Activated naive CD4-positive, alpha-beta T cell treated with anti-CD3 and anti-CD28 coated beads, Interleukin-2, amount 50 U/mL, for 72 hours (primary cell): ENCODE measurements around the gene A4GNT. TPM values are rescaled to one million over a fixed set of nuclear protein-coding genes. Genes with fewer than 3 reads are reported as not detected.
"Not testable (repeated sequence)": the region's sequence is repeated elsewhere in the genome, so short reads cannot be mapped to it uniquely, and the experiment has no call there.

Source experiments
- ATAC-seq, 2 donors: fragments of 150-1000 bp; cut with Tn5 transposase; 2 replicates each; pipeline ENCODE4 v1.10.0; 2021; ENCODE audit warnings: mild to moderate bottlenecking in 2 of 2, moderate library complexity in 2 of 2
- DNase-seq, 2 donors: peaks; one replicate each; pipeline ENCODE4 v3.0.0; 2021 to 2022; ENCODE audit warnings: low spot score in 2 of 2
- H3K27ac Mint-ChIP-seq, 2 donors: one replicate each; pipeline ENCODE4 v1.8.0; 2022; ENCODE audit warnings: mild to moderate bottlenecking in 2 of 2, mixed read lengths in 2 of 2
- H3K36me3 Mint-ChIP-seq, 2 donors: one replicate each; pipeline ENCODE4 v1.8.0; 2022; ENCODE audit warnings: mixed read lengths in 2 of 2
- H3K9me3 Mint-ChIP-seq, 2 donors: one replicate each; pipeline ENCODE4 v1.8.0; 2022; ENCODE audit warnings: mixed read lengths in 2 of 2
- total RNA-seq, 2 donors: library from RNA; stranded (reverse); gene quantifications; one replicate each; pipeline ENCODE4 v1.2.3, GENCODE V29; 2022

The A4GNT gene
- total RNA-seq, 2 donors from 2014 or later, result not detected

DNA sequence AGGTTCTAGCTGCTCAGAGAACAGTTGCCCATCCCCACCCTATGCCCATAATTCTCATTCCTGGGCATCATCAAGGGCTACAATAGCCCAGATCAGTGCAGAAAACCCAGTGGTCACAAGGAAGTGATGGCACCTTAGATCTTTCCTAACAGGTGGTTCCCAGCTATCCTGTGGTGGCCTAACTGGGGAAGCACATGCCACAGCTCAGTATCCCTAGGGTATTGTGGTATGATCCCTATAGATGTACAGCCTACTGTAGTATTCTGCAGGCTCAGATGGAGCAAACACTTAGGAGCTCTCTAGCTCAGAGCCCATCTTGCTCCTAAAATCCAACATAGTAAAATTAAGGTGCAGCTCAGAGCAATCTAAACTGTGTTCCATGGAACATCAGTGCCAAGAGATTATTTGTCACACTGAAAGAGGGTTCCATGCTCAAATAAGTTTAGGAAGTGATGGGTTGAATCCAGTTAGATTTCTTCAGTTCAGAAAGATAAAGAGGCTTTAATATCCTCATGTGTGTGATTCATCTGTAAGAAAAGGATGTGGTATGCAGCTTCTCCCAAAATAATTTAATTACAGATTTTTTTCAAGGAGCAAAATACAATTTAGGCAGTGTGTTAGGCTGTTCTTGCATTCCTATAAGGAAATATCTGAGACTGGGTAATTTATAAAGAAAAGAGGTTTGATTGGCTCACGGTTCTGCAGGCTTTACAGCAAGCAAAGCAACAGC is 4.4 kb downstream of the A4GNT start:
- DNase-seq, result no peak
- no peaks in the 10 kb centered on the region for H3K9me3 Mint-ChIP-seq
- ATAC-seq, result no peak
- H3K36me3 Mint-ChIP-seq, result no peaks in the 10 kb centered on the region
- no peak overlapping the region for H3K27ac Mint-ChIP-seq

GRCh38 chr3:138125548-138126221 is 6.5 kb downstream of the A4GNT start:
- Mint-ChIP-seq H3K27ac (no peak overlapping the region), H3K9me3 (no peaks in the 10 kb centered on the region), H3K36me3 (no peaks in the 10 kb centered on the region)
- no peak for DNase-seq
- no peak for ATAC-seq

DNA sequence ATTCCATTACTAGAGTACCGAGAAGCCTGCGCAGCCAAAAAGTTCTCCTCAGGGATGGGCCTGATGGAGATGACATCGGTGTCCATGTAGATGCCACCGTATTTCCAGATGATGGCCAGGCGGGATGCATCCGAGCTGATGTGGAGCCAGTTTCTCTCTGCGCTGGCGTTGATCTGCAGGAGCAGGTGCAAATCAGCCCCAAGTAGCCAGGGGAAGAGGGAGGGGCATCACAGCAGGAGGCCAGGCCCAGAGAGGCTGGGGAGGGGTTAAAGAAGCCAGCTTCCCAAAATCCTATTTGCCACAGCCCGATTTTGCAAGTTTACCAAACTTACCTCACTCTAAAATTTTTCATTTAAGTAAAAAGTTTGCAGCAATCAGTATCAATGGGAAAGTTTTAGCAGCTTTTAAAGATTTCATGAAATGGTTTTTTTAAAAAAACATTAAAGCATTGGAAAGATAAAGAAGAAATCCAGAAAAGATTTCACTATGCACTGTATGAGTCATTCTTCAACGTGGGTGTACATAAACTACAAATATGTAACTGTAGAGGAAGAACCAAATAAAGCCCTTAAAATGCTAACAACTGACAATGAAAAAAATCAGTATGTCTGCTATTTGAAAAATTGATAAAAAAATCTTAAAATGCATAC is 7.4 kb downstream of the A4GNT start:
- no peak for DNase-seq
- no peaks in the 10 kb centered on the region for H3K9me3 Mint-ChIP-seq
- H3K27ac Mint-ChIP-seq, result no peak overlapping the region
- no peaks in the 10 kb centered on the region for H3K36me3 Mint-ChIP-seq
- ATAC-seq, result peak in 1 of 2 donors; percentile 51

DNA sequence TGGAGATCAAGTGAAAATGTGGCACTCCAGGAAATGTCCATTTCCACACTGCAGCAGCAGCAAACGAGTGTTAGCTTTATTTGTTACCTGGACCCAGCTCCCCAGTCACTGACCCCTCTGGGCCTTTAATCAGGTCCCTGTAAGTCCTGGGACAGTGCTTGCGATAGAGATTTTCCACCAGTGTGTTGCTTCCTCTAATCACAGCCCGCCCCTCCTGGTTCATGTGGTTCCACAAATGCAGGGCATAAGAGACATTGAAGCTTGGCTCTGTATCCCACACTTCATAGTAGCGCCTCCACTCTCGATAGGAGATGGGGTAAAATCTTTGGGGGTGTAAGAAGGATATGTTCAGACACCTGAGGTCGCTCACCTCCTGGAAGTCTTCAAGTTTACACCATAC is 8.0 kb downstream of the A4GNT start:
- Mint-ChIP-seq H3K36me3 (no peaks in the 10 kb centered on the region), H3K9me3 (no peaks in the 10 kb centered on the region), H3K27ac (no peak overlapping the region)
- DNase-seq (no peak), ATAC-seq (no peak)

DNA sequence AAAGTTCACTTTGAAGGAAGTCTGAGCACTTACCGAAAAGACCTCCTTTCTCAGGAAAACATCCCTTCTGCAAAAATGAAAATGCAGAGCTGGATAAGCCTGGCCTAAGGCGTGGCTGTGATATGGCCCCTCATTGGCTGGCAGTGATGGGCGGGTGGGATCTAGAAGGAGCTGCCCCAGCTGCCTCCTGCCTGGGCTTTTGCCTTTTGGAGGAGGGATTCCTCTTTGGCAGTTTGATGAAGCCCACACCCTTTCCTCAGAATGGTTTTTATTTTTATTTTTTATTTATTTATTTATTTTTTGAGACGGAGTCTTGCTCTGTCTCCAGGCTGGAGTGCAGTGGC is 12.8 kb downstream of the A4GNT start:
- no peaks in the 10 kb centered on the region for H3K36me3 Mint-ChIP-seq
- ATAC-seq (no peak), DNase-seq (no peak)
- H3K9me3 Mint-ChIP-seq, result no peaks in the 10 kb centered on the region
- no peak overlapping the region for H3K27ac Mint-ChIP-seq

DNA sequence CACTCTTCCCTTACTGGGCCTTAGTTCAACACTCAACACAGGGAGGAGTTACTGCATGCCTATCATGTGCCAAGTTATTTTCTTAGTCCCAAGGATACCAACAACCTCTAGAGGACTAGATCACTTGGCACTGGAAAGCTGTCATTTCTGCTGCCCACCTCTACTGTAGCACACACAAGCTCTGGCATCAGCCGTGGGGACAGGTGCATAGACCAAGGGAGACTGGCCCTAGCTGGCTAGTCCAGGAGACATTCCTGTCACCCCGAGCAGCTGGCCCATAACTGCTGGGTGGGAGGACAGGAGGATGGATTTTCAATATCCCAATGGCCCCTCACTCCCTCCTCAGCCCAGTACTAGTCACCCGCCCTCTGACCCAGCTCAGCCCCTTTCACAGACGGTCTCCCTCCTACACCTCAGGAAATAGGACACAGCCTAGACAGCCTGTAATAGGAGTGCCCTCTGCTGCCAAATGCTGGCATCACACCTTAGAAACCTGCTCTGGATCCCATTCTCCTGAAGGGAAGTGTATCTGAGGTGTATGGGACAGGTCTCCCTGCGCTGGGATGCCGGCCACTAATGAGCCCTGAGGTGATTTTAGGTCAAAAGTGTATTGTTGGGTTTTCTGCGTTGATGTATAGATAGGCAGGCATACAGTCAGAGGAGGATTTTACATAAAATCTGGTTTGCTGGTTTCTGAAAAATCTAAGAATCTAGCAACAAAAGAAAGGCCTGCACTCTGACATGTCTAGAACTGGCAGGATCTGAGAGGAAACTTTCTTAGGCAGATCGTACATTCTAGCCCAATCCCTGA is 13.4 kb downstream of the A4GNT start:
- Mint-ChIP-seq H3K27ac (no peak overlapping the region), H3K36me3 (no peaks in the 10 kb centered on the region), H3K9me3 (no peaks in the 10 kb centered on the region)
- DNase-seq, result peak in 1 of 2 donors; percentile 69
- ATAC-seq, result peak; percentile 67 to 79

DNA sequence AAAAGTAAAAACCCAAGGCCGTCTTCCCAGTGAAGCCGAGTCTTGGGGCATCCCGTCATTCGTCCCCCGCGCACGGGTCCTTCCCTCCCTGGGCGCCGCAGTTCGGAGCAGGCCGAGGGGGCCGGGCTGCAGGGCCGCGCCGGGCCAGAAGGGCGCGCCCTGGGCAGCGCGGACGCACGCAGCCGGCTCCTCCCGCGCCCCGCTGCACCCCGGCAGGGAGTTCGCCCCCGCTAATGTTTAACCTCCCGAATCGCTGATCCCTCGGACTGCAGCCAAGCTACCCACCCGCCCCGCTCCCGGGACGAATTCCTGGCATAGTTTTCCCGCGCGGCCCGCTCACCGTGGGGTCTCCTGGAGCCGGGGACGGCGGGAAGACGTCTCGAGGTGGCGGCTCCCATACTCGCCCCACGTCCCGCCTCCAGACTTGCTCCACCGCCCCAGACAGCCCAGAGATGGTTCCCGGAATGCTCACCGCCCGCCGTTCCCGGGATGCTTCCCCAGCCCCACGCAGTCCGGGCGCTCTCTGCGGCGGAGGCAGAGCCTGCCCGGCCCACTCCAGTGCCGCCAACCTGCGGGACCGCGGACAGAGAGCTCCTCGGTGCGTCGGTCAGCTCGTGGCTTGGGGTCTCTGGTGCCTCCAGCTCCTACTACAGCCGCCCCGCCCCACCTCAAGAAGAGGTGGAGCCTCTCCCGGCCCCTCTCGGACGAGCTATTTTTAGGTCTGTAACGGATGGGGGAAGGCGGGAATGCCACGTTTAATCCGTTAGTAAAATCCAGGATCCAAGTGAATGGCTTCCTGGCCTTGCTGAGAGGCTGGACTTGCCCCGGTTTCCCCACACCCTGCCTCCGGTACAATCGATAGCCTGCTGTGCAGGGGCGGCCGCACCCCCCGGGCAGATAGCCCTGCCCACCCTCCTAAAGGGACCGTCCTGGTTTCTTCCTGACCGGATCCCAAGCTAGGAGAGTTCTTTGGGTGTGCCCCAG is 16.9 kb downstream of the A4GNT start, which contains the start of gene DZIP1L:
Gene DZIP1L (minus strand): TSS at position 621 of the 984 bp plus-strand sequence. CDS start 11,637 bp downstream, outside the sequence.
- Mint-ChIP-seq H3K36me3 (no peaks in the 10 kb centered on the region), H3K9me3 (no peaks in the 10 kb centered on the region), H3K27ac (no peak within 1 kb of the TSS)
- DNase-seq, result peak in 1 of 2 donors; percentile 53
- peak; percentile 87 to 90 for ATAC-seq

- Mint-ChIP-seq H3K9me3 (no peaks in the 10 kb centered on the region), H3K36me3 (no peaks in the 10 kb centered on the region), H3K27ac (no peak overlapping the region)
- DNase-seq, result no peak
- ATAC-seq, result no peak
Measured at GRCh38 chr3:138114431-138114918, 17.7 kb downstream of the A4GNT start.

DNA sequence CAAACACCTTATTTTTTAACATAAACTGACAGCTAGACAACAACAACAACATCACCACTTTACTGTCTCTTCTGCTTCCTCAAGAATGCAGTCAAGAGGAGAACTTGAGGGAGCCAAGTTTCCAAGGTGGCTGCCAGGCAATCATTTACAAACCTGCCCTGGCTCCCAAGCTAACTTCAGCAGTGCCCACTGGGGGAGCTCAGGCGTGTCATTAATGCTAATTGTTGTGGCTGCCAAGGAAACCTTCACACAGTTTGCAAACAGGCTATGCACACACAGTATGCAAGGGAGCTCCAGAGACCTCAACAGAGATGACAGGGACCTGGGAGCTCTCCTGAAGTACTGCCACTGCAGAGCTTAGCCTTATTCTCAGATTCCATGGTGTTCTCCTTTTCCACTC is 18.9 kb downstream of the A4GNT start:
- ATAC-seq, result no peak
- Mint-ChIP-seq H3K36me3 (no peaks in the 10 kb centered on the region), H3K9me3 (no peaks in the 10 kb centered on the region), H3K27ac (no peak overlapping the region)
- DNase-seq, result no peak

DNA sequence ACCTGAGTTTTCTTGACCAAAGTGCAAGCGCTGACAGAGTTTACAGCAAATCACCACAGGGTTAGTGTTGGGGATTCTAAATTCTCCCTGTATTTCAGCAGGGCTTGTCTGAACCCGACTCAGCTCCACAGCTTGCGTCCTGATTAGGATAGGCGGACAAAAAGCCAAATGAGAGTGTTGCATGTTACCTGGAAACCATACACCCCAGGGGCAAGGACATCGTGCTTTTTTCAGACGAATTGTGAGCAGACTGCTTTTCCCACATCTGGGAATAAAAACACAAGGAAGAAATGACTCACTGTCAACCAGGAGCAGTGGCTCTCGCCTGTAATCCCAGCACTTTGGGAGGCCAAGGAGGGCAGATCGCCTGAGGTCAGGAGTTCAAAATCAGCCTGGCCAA is 19.8 kb downstream of the A4GNT start:
- ATAC-seq (no peak), DNase-seq (no peak)
- H3K9me3 Mint-ChIP-seq, result no peaks in the 10 kb centered on the region
- H3K27ac Mint-ChIP-seq, result no peak overlapping the region
- H3K36me3 Mint-ChIP-seq, result no peaks in the 10 kb centered on the region

DNA sequence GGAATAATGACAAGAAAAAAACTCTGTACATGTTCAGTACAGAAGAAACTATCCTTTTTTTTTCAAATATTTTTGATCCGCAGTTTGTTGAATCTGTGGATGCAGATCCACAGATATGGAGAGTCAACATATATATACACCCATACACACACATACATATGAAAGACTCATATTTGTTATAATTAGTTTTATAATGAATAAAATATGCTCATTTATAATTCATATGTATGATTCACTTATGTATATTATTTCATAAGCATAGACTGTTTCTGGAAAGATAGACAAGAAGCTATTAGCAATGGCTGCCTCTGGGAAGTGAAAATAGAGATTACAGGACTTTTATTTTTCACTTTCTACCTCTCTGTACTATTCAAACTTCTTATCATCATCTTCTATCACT is 26.6 kb downstream of the A4GNT start:
- Mint-ChIP-seq H3K9me3 (no peaks in the 10 kb centered on the region), H3K27ac (no peak overlapping the region), H3K36me3 (no peaks in the 10 kb centered on the region)
- no peak for ATAC-seq
- no peak for DNase-seq

- no peaks in the 10 kb centered on the region for H3K36me3 Mint-ChIP-seq
- H3K9me3 Mint-ChIP-seq, result no peaks in the 10 kb centered on the region
- no peak overlapping the region for H3K27ac Mint-ChIP-seq
- ATAC-seq, result no peak
- DNase-seq, result no peak
Measured at GRCh38 chr3:138103466-138103865, 28.7 kb downstream of the A4GNT start.

- not testable (repeated sequence) for H3K27ac Mint-ChIP-seq, H3K9me3 Mint-ChIP-seq, ATAC-seq, DNase-seq, H3K36me3 Mint-ChIP-seq
Measured at GRCh38 chr3:138101351-138101940, 30.7 kb downstream of the A4GNT start.

GRCh38 chr3:138099417-138099816 is 32.8 kb downstream of the A4GNT start:
- Mint-ChIP-seq H3K9me3 (no peaks in the 10 kb centered on the region), H3K36me3 (no peaks in the 10 kb centered on the region), H3K27ac (peak overlapping the region in 1 of 2 donors; percentile 51)
- no peak for DNase-seq
- ATAC-seq, result no peak
